Kidney epithelial cell (primary cell): ENCODE data around the gene SNCA. TPM values are rescaled to one million over a fixed set of nuclear protein-coding genes. Genes with fewer than 3 reads are reported as not detected.

Source experiments
- DNase-seq: peaks from one replicate; pipeline ENCODE4 v3.0.0-alpha.2; 2010; ENCODE audit warnings: low read depth
- H3K27me3 ChIP-seq: 2 replicates; pipeline ENCODE4 v1.6.0; 2011; ENCODE audit warnings: low read length; ENCODE audit not compliant: control insufficient read depth, insufficient read depth
- H3K36me3 ChIP-seq: 2 replicates; pipeline ENCODE4 v1.5.1; 2011; ENCODE audit warnings: low read length; ENCODE audit not compliant: control insufficient read depth, insufficient read depth
- H3K4me3 ChIP-seq: 2 replicates; pipeline ENCODE4 v1.5.1; 2011; ENCODE audit warnings: low read depth, mild to moderate bottlenecking, control low read depth, low read length
- total RNA-seq: library from RNA; depleted of rRNA; stranded (reverse); fragments of >200 nt; gene quantifications from 2 replicates; pipeline ENCODE4 v1.2.3, GENCODE V29; 2015
- TF ChIP-seq, protein P1 (sequence below): IDR thresholded peaks from 2 replicates; pipeline ENCODE4 v1.5.1; 2011; ENCODE audit warnings: mild to moderate bottlenecking, moderate library complexity, low read length, control low read depth, inconsistent platforms; ENCODE audit not compliant: insufficient read depth, poor library complexity, severe bottlenecking

SNCA gene
- total RNA-seq, 1 donor from 2014 or later: 8.7 TPM

GRCh38 chr4:89762311-89762710, 74.7 kb downstream of the SNCA start:
- no peak for DNase-seq
- Histone ChIP-seq H3K27me3 (no peaks in the 10 kb centered on the region), H3K4me3 (no peak overlapping the region), H3K36me3 (no peaks in the 10 kb centered on the region)
- TF ChIP-seq, protein P1, sequence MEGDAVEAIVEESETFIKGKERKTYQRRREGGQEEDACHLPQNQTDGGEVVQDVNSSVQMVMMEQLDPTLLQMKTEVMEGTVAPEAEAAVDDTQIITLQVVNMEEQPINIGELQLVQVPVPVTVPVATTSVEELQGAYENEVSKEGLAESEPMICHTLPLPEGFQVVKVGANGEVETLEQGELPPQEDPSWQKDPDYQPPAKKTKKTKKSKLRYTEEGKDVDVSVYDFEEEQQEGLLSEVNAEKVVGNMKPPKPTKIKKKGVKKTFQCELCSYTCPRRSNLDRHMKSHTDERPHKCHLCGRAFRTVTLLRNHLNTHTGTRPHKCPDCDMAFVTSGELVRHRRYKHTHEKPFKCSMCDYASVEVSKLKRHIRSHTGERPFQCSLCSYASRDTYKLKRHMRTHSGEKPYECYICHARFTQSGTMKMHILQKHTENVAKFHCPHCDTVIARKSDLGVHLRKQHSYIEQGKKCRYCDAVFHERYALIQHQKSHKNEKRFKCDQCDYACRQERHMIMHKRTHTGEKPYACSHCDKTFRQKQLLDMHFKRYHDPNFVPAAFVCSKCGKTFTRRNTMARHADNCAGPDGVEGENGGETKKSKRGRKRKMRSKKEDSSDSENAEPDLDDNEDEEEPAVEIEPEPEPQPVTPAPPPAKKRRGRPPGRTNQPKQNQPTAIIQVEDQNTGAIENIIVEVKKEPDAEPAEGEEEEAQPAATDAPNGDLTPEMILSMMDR: no peak

GRCh38 chr4:89759426-89759825, 77.5 kb downstream of the SNCA start:
- H3K4me3 ChIP-seq: no peak overlapping the region
- TF ChIP-seq, protein P1: no peak
- DNase-seq: no peak
- H3K27me3 ChIP-seq: no peaks in the 10 kb centered on the region
- no peaks in the 10 kb centered on the region for H3K36me3 ChIP-seq

- no peak overlapping the region for H3K4me3 ChIP-seq
- no peaks in the 10 kb centered on the region for H3K36me3 ChIP-seq
- DNase-seq: no peak
- TF ChIP-seq, protein P1: no peak
- H3K27me3 ChIP-seq: no peaks in the 10 kb centered on the region
Measured at GRCh38 chr4:89757154-89757719, 79.7 kb downstream of the SNCA start.

DNA sequence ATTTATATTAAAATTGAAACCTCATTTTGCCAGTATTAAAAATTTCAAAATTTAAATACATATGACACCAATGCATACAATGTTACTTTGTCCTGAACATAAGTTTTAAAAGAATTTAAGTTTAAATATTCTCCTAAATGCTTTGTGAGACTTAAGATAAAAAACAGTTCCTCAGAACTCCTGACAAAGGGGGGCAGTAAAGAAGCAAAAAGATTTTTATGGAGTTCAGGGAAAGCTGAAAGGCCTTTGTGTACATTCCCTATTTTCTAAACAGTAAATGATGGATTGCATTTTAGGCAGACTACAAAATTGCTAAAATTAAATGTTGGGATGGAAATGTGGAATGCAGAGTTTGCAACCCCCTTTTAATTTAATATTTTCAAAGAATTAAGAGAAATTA, 81.7 kb downstream of the SNCA start:
- TF ChIP-seq, protein P1: no peak
- no peaks in the 10 kb centered on the region for H3K27me3 ChIP-seq
- DNase-seq: no peak
- no peak overlapping the region for H3K4me3 ChIP-seq
- H3K36me3 ChIP-seq: no peaks in the 10 kb centered on the region

DNA sequence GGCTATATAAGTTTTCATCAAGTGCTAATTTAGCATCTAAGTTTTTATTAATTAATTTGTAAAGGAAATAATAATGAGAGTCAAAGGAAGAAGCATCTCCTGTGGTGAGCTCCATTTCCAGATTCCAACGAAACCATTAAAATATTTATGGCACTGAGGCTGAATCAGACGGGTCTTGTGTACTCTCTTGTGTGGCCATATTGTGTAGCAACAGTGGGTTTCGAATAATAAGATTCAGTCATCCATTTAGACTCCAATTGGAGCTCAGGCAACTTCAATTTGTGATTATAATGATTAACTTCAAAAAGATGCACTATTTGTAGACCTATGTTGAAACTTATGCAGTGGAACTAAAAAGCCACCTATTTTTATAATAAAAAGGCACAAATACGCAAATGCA, 82.4 kb downstream of the SNCA start:
- Histone ChIP-seq H3K36me3 (no peaks in the 10 kb centered on the region), H3K27me3 (no peaks in the 10 kb centered on the region), H3K4me3 (no peak overlapping the region)
- TF ChIP-seq, protein P1: no peak
- peak; percentile 70 for DNase-seq

- no peak overlapping the region for H3K4me3 ChIP-seq
Measured at GRCh38 chr4:89753601-89754066, 83.3 kb downstream of the SNCA start.

More at GRCh38 chr4:89753601-89754066, 83.3 kb downstream of the SNCA start:
- Histone ChIP-seq H3K27me3 (no peaks in the 10 kb centered on the region), H3K36me3 (no peaks in the 10 kb centered on the region)
- DNase-seq: peak; percentile 94
- TF ChIP-seq, protein P1: no peak
